Effector CD4-positive, alpha-beta T cell (primary cell): Measurements from ENCODE around the gene RETREG1.
"Not testable (repeated sequence)": the region's sequence is repeated elsewhere in the genome, so short reads cannot be mapped to it uniquely, and the experiment has no call there.

Source experiments
- DNase-seq: peaks from one replicate; pipeline ENCODE4 v3.0.0-alpha.2; 2020

The RETREG1 gene

GRCh38 chr5:16446993-16447392, 169.8 kb downstream of the RETREG1 start:
- DNase-seq = no peak

GRCh38 chr5:16437977-16438376, 178.8 kb downstream of the RETREG1 start:
- no peak for DNase-seq

DNA sequence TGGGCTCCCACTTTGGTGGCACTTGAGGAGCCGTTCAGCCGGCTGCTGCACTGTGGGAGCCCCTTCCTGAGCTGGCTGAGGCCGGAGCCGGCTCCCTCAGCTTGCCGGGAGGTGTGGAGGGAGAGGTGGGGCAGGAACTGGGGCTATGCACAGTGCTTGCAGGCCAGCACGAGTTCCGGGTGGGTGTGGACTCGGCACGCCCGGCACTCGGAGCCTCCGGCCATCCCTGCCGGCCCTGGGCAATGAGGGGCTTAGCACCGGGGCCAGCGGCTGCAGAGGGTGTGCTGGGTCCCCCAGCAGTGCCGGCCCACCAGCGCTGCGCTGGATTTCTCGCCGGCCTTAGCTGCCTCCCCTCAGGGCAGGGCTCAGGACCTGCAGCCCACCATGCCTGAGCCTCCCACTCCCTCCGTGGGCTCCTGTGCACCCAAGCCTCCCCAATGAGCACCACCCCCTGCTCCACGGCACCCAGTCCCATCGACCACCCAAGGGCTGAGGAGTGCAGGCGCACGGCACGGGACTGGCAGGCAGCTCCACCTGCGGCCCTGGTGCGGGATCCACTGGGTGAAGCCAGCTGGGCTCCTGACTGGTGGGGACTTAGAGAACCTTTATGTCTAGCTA, 180.6 kb downstream of the RETREG1 start:
- not testable (repeated sequence) for DNase-seq

- no peak for DNase-seq
These were observed 185.3 kb downstream of the RETREG1 start for GRCh38 chr5:16431490-16431889.

DNA sequence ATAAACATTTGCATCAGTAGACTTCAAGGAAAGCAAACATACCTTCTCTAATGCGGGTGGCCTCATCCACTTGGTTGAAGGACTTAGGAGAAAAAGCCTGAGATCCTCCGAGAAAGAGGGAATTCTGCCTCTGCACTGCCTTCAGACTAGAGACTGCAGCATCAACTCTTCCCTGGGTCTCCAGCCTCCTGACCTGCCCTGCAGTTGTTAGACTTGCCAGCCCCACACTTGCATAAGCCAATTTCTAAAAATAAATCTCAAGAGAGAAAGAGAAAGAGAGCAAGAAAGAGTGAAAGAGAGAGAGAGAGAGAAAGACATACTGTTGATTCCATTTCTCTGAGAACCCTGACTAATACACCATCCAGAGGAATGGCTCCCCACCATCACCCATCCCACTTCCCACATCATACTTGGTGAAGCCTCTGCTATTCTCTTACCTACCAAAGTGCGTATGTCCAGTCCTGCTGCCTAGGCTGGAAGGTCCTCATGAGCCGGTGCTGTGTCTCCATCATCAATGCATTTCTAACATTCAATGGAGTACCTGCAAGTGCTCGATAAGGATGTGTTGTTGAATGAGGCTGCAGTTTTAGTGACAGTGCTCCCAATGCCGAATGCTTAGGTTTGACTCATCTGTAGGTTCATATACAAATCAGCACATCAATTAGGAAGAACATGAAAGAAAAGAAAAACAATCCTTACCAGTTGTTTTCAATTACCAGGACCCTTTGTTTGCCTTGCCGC, 186.3 kb downstream of the RETREG1 start:
- no peak for DNase-seq

GRCh38 chr5:16428359-16428758, 188.4 kb downstream of the RETREG1 start:
- DNase-seq = no peak

DNA sequence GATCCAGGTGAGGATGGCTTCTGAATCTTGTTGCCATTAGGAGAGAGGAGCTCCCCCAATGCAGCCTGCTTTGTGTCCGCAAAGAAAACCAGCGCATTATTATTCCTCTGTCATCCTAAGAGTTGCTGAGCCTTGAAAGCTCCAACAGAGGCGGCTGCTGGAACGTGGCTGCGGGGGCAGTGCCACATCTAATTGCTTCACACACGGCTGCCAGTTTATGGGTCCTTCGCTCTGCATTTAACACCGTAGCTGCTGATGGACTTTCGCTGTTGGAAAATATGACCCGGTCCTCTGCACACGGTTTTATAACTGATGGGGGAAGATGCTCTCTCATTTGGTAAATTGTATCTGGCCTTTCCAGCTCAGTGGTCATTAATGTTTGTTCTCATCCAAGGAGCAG, 189.2 kb downstream of the RETREG1 start:
- no peak for DNase-seq
